WI38 (cell line): ENCODE measurements around the gene TMEM165.

Experiments used
- H3K4me3 ChIP-seq: 2 replicates; pipeline ENCODE4 v1.5.1; 2011; ENCODE audit warnings: low read depth, mild to moderate bottlenecking, control low read depth, low read length
- CTCF ChIP-seq: IDR thresholded peaks from 2 replicates; pipeline ENCODE4 v1.5.1; 2012; ENCODE audit warnings: low read depth, mild to moderate bottlenecking, control low read depth, low read length

Gene TMEM165

GRCh38 chr4:55373461-55373860 lies 22.3 kb upstream of the TMEM165 start:
- TF ChIP-seq CTCF: no peak

DNA sequence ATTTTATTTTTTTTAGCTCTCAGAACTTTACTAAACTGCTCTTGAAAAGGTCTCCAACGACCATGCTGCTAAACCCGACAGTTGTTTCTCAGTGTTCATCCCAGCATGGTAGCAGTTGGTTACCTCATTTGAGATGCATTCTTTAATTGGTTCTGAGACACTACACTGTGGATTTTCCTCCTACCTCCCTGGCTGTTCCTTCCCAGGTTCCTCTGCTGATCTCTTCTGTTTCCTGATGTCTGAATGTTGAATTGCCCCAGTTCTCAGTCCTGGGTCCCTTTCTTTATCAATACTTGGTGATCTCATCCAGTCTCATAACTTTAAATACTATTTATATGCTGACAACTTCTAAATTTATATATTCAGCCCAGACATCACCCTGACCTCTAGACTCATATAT lies 19.1 kb upstream of the TMEM165 start:
- no peak overlapping the region for H3K4me3 ChIP-seq
- TF ChIP-seq CTCF: no peak

More at GRCh38 chr4:55373461-55373860, 22.3 kb upstream of the TMEM165 start:
- no peak overlapping the region for H3K4me3 ChIP-seq

DNA sequence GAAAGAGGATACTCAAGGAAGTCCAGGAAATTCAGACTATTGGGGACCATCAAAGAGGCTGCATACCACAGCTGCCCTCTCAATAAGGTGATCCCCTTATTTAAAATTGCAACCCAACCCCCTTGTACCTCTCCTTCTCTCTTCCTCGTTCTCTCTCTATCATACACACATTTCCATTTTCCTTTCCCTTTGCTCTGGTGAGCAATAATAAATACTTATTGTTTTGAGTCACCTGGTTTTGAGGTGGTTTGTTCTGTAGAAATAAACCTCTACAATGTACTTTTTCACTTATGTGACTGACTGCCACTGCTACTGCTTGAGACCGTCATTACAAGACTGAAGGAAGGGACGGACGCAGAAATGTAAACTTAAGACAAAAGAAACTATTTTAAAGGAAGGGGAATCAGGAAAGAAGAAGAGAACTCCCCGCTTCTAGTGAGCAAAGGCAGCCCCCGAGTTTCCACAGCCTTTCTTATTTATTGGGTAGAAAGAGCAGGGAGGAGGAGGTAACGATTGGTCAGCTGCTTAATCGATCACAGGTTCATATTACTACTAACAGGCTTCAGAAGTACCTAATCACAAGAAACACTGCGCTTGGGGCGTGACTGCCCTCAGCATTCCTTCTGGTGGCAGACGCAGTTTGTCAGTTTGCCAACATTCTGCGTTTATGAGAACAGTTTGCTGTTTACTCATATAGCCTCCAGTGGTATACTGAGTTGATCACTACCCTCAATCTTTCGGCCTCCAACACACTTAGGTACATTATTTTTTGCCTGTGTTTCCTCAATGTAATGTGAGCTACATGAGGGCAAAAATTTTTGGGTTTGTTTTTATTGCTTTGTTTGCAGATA lies 16.9 kb upstream of the TMEM165 start:
- no peak for TF ChIP-seq CTCF
- no peak overlapping the region for H3K4me3 ChIP-seq

DNA sequence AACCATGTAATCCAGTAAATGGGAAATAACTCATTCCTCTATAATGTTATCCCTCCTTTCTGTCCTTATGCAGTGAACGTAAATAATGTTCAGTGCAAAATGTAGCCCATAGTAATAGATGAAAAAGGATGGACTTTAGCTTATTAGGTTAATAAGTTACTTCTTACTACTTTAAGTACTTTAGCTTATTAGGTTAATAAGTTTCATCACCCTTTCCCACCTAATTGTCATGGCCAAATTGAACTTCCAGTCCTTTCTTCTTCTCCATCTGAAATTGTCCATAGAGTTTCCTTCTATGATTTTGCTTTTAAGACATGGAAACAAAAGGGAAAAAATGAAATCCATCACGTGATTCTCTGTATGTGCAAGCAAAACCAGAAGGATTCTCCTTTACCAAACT lies 15.2 kb upstream of the TMEM165 start:
- no peak for TF ChIP-seq CTCF
- H3K4me3 ChIP-seq: no peak overlapping the region

DNA sequence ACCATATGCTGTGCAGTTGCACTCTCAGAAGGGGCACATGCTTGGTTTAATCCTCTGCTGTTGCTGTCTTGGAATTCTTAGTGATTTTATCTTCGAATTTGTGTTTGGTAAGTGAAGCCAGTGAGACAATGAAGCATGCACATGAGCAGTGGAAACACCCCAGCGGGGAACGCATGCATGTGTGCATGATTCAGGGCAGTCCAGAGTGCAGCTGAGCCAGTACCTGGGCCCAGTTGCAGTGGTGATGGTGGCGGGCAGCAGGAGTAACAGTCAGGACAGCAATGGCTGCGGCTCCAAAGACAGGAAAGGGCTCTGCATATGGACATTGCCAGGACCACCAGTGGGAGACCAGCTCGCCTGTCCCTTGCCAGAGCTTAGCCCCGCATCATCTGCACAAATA lies 14.3 kb upstream of the TMEM165 start:
- no peak for TF ChIP-seq CTCF
- no peak overlapping the region for H3K4me3 ChIP-seq

GRCh38 chr4:55382488-55383003 lies 13.2 kb upstream of the TMEM165 start:
- H3K4me3 ChIP-seq: no peak overlapping the region
- TF ChIP-seq CTCF: no peak

DNA sequence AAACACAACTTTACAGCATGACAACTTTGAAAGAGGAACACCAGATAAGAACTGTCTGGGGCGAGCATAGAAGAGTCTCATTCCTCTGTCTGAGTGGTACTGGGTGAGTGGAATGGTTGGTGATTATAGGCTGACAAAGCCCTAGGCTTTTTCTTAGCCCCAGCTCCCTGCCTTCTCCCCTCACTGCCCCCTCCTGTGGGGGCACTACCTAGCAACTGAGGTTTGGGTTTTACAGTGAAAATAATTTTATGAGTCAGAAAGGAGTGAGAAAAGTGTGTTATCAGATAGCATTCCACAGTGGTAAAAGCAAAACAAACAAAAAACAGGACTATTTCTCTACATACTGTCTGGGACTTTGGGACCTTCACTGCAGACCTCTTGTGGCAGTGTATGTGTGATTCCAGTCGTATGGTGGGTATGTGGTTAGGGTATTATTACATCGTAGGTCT lies 10.5 kb upstream of the TMEM165 start:
- no peak for TF ChIP-seq CTCF
- H3K4me3 ChIP-seq: no peak overlapping the region
